ENCODE measurements around the gene IL17RC.

DNA sequence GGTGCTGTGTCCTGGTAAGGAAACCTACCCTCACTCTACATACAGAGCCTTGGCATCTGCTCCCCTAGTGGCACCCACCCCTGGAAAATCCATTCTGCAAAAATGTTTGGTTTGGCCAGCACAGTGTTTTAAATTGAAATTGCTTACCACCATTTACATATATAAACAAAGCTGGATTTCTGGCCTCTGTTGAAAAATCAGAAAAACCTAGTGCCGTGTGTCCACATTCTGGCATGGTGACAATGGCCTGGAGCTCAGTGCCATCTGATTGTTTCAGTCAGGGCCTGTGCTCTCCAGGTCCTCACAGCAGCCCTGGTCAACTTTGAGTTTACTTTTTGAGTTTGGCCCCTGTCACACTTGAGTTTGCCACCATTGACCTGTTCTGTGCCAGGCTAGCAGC lies 2.9 kb upstream of the IL17RC start:
- TF ChIP-seq, protein P1, sequence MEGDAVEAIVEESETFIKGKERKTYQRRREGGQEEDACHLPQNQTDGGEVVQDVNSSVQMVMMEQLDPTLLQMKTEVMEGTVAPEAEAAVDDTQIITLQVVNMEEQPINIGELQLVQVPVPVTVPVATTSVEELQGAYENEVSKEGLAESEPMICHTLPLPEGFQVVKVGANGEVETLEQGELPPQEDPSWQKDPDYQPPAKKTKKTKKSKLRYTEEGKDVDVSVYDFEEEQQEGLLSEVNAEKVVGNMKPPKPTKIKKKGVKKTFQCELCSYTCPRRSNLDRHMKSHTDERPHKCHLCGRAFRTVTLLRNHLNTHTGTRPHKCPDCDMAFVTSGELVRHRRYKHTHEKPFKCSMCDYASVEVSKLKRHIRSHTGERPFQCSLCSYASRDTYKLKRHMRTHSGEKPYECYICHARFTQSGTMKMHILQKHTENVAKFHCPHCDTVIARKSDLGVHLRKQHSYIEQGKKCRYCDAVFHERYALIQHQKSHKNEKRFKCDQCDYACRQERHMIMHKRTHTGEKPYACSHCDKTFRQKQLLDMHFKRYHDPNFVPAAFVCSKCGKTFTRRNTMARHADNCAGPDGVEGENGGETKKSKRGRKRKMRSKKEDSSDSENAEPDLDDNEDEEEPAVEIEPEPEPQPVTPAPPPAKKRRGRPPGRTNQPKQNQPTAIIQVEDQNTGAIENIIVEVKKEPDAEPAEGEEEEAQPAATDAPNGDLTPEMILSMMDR (conservative IDR thresholded peaks at IDR 0.05): no peak
- no peak for TF ChIP-seq EZH2 (IDR thresholded peaks at IDR 0.05; ENCODE audit: low read depth)

Data from PC-9 (cell line).